ENCODE data around the gene GFRA1.
A peak's percentile ranks its signal among the peaks of the same experiment; 100 is the strongest.

GFRA1 gene

GRCh38 chr10:116271593-116272439, 1.2 kb downstream of the GFRA1 start:
- DNase-seq, result peak in 8 of 51 donors; percentile 20 to 52 (median 24)

GRCh38 chr10:116270771-116271592, 2.0 kb downstream of the GFRA1 start:
- DNase-seq, result peak in 4 of 51 donors; percentile 4 to 23 (median 12)

GRCh38 chr10:116270126-116270770, 2.8 kb downstream of the GFRA1 start:
- no peak for DNase-seq

- peak in 1 of 51 donors; percentile 30 for DNase-seq
These were observed 3.4 kb downstream of the GFRA1 start for GRCh38 chr10:116269619-116270018.

- peak in 1 of 51 donors; percentile 18 for DNase-seq
These were observed 4.0 kb downstream of the GFRA1 start for GRCh38 chr10:116268976-116269375.

GRCh38 chr10:116265686-116266085, 7.3 kb downstream of the GFRA1 start:
- no peak for DNase-seq

GRCh38 chr10:116263870-116264655, 8.9 kb downstream of the GFRA1 start:
- no peak for DNase-seq

GRCh38 chr10:116262678-116263077, 10.3 kb downstream of the GFRA1 start:
- DNase-seq, result no peak

- no peak for DNase-seq
These were observed 12.4 kb downstream of the GFRA1 start for GRCh38 chr10:116260599-116260998.

GRCh38 chr10:116259638-116260037, 13.4 kb downstream of the GFRA1 start:
- DNase-seq, result no peak

GRCh38 chr10:116257785-116258184, 15.2 kb downstream of the GFRA1 start:
- DNase-seq, result no peak

- DNase-seq, result no peak
These were observed 16.2 kb downstream of the GFRA1 start for GRCh38 chr10:116256752-116257259.

GRCh38 chr10:116255886-116256751, 16.9 kb downstream of the GFRA1 start:
- no peak for DNase-seq

- no peak for DNase-seq
These were observed 18.4 kb downstream of the GFRA1 start for GRCh38 chr10:116254422-116255155.

GRCh38 chr10:116253716-116254115, 19.3 kb downstream of the GFRA1 start:
- DNase-seq, result no peak

GRCh38 chr10:116251602-116252395, 21.2 kb downstream of the GFRA1 start:
- no peak for DNase-seq

GRCh38 chr10:116247691-116248090, 25.3 kb downstream of the GFRA1 start:
- no peak for DNase-seq

- no peak for DNase-seq
These were observed 26.7 kb downstream of the GFRA1 start for GRCh38 chr10:116246263-116246662.

Data from hypothalamus (tissue), 51 donors.